ENCODE results near the gene GLMP.

The GLMP gene

DNA sequence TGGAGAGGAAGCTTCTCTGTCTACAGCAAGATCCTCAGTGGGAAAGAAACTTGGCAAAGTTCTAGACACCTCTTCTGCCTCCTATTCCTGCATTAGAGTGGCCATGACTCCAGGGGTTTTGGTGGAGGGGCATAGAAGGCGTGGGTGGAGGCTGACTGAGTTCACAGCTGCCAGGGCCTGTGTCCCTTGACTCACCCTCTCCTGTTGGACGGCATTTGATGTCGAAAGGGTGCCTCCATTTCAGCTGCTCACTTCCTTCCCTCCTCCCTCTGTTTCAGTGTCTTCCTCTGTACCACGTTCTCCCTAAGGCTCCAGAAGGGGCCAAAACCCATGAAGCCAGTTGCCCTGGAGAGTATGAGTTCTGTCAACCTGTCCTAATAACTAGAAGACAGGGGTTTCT lies 10.7 kb downstream of the GLMP start:
- DNase-seq, result no peak

GRCh38 chr1:156284112-156284511 lies 11.4 kb downstream of the GLMP start, which contains the start of gene TMEM79:
TSS of gene TMEM79 (plus strand) at chr1:156284325. CDS start at chr1:156285227, 902 bp downstream.
- no peak for DNase-seq

GRCh38 chr1:156283521-156283920 lies 12.0 kb downstream of the GLMP start:
- DNase-seq, result no peak

- DNase-seq, result peak; percentile 81 to 92 (median 88)
Measured at GRCh38 chr1:156282479-156283222, 12.8 kb downstream of the GLMP start, which contains the start of gene SMG5. TSS of gene SMG5 (minus strand) at chr1:156282825. CDS start at chr1:156282680, 145 bp downstream.

GRCh38 chr1:156281693-156282478 lies 13.6 kb downstream of the GLMP start:
- no peak for DNase-seq

- DNase-seq, result no peak
Measured at GRCh38 chr1:156281281-156281680, 14.2 kb downstream of the GLMP start.

DNA sequence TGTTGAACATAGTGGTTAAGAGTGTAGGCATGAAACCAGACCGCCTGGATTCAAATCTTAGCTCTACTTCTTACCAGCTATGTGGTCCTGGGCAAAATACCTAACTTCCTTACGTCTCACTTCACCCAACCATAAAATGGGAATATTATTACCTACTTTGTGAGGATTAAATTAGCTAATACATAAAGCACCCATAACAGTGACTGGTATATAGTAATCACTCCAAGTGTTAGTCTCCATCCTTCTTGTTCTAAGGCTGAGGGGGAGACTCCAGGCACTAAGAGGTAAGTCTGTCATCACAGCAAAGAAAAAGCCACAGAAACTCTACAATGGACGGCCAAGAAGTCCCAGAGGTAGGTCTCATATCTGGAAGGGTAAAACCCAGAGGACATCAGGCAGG lies 15.6 kb downstream of the GLMP start:
- no peak for DNase-seq

DNA sequence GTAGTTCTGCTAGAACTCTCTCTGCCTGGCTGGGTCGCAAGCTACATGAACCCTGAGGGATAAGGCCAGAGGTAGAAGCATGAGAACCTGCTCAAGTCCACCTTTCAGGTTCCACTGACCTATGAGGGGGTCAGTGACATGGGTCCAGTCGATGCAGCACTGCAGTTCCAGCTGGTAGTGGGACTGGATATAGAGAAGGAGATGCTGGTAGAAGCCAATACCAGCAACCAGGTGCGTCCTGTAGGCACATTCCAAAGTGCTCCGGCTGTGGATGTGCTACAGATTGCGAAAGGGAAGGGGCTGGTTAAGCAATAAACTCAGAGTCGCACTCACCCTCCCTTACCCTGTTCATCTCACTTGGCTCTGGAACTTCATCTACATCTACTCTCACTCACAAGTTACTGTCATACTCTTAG lies 18.5 kb downstream of the GLMP start:
- no peak for DNase-seq

DNA sequence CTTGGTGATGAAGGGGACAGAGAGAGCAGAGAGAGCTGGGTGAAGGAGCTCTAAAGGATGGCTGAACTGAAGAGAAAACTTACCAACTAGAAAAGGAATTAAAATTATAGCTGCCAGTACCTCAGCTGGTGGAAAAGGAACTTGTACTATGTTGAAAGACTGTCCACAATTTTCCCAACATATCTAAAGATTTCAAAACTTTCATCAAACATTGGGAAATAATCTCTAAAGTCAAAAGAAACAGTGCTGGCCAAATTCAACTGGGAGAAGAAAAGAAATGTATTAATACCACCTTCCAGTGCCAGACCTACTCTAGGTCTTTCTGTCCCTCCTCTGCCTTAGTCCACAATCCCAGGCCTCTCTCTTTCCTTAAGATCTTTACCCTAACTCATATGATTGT lies 18.9 kb downstream of the GLMP start:
- DNase-seq, result no peak

DNA sequence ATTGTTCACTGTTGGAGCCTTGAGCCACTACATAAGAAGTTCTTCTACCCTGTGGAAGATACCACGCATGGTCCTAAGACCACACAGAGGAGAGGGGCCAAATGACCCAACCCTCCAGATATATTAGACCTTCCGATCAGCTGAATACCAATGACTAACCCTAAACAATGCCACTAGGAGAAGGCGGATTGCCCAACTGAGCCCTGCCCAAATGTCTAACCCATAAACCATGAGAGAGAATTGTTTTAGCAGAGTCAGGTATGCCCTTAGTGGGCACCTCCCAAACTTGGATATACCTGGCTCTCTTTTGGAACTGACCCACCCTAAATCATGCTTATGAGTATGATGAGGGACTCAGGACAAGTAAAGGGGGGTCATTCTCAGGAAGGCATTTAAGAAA lies 25.2 kb downstream of the GLMP start:
- no peak for DNase-seq

GRCh38 chr1:156268336-156268735 lies 27.1 kb downstream of the GLMP start:
- no peak for DNase-seq

DNA sequence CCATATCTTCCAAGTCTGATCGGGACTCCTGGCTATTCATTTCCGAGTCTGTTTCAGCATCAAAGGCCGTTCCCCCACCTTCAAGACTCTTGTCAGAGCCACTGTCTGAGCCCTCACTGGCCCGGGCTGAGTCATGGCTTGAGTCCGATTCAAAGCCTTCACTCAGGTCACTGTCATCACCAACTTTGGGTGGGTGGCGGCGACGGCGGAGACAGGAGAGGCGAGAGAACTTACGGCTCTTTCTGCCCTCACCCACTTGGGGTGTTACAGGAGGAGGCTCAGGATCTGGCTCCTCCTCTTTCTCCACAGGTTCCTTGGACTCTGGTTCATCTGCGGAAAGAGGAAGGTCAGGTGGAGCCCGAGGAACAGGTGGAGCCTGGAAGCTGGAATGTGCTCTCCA lies 29.4 kb downstream of the GLMP start:
- no peak for DNase-seq

GRCh38 chr1:156263288-156263655 lies 32.2 kb downstream of the GLMP start:
- DNase-seq, result no peak

DNA sequence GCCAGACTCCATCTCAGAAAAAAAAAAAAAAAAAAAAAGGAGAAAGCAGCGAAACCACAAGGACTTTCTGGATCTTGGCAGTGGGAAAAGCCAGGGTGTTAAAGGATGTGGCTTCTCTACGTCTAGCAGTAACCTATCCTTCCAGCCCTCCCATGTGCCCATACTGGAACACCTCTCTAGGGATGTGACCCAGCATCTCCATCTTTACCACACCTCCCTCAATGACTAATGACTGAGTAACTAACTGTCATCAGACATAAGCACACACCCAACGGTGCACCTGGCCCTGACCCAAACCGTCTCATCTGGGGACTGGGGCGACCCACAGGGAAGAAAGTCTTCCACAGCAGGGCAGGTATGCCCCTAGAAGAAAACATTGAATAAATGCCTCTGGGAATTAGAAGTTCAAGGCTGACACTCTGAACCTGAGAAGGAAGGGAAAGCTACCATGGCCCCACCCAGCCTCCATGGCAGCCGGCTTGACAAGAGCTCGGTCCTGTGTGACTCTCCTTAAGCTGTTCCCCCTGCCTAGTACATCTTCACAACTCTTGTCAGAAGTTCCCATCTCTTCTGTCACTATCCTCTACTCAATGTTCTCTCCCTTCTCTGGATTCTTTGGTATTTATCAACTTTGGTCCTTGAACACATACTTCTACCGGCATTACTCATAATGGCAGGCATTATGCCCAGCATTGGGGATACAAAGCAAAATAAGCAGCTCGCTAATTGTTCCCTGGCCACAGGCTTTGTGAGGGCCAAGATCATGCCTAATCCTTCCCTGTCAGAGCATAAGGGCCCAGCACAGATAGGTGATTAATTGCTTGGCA lies 32.8 kb downstream of the GLMP start:
- DNase-seq, result no peak

GRCh38 chr1:156260896-156261295 lies 34.6 kb downstream of the GLMP start:
- DNase-seq, result no peak

DNA sequence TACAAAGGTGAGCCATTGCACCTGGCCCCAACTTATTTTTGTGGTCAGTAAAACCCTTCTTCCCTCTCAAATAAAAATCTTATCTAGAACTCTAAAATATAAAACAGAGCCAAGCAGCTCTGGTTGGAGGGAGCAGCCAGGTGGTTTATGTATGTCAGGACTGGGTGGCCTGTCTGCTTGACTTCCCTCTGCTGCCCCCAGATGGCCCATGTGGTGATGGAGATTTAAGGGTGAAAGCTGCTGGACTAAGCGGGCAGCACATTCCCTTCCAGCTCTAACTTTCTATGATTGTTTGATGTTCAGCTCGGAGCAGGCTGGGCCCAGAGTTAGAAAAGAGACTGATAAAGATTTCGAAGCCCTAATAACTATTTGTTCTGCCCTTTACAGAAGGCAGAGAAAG lies 35.7 kb downstream of the GLMP start:
- DNase-seq, result no peak

DNA sequence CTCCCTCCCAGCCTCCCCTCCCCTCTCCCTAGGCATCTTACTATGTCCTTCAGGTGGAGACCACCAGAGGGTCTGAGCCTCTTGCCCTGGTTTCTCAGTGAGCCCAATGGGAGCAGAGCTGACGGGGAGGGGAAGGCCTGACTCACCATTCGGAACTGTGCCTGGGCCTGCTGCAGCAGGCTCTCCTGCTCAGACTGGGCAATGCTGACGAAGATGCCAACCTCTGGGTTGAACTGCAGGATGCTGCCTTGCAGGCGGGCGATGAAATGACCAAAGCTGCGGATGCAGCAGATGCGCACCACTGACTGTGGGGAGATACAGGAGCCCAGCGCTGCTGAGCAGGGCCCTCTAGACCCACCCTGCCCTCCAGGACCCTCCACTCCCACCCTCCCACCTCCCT lies 36.6 kb downstream of the GLMP start:
- DNase-seq, result no peak

GRCh38 chr1:156257711-156258110 lies 37.8 kb downstream of the GLMP start:
- DNase-seq, result no peak

- no peak for DNase-seq
Measured at GRCh38 chr1:156253634-156254033, 41.8 kb downstream of the GLMP start.

GRCh38 chr1:156251527-156251926 lies 44.0 kb downstream of the GLMP start:
- DNase-seq, result no peak

- DNase-seq, result no peak
Measured at GRCh38 chr1:156249593-156249992, 45.9 kb downstream of the GLMP start.

GRCh38 chr1:156248323-156248683 lies 47.2 kb downstream of the GLMP start:
- no peak for DNase-seq

Data from activated CD4-positive, CD25-positive, alpha-beta regulatory T cell (primary cell).